Pancreas (tissue), 10 donors: ENCODE data around the gene MSH2. TPM values are rescaled to one million over a fixed set of nuclear protein-coding genes. Genes with fewer than 3 reads are reported as not detected.

Experiments
- ATAC-seq, 4 donors: fragments of 200-7000 bp; cut with Tn5 transposase; one replicate each; pipeline versions ENCODE4 v1.8.0 to v1.9.1; 2020; ENCODE audit warnings: mild to moderate bottlenecking in 4 of 4, moderate library complexity in 4 of 4
- DNase-seq, 6 donors: peaks; one replicate each; pipeline ENCODE4 v3.0.0-alpha.2; 2020
- FAIRE-seq: peaks from 2 replicates; lab custom pipeline; 2012; peaks lifted over from hg19 to GRCh38; lab: Jason Lieb, UNC
- H3K27ac ChIP-seq, 4 donors: fragments of 200-600 bp; sonication (generic); 1 replicate in 3 of 4; 2 replicates in 1 of 4; pipeline versions ENCODE4 v1.5.0 to v1.8.0; 2020
- H3K27me3 ChIP-seq, 4 donors: fragments of 200-600 bp; one replicate each; pipeline ENCODE4 v1.8.0; 2021
- H3K36me3 ChIP-seq, 3 donors: fragments of 200-600 bp; sonication (generic) in 1 of 3; one replicate each; pipeline versions ENCODE4 v1.5.0 to v1.8.0; 2020 to 2021
- H3K4me1 ChIP-seq, 3 donors: fragments of 200-600 bp; one replicate each; pipeline ENCODE4 v1.8.0; 2021
- H3K4me3 ChIP-seq, 4 donors: fragments of 200-600 bp; sonication (generic) in 2 of 4; one replicate each; pipeline versions ENCODE4 v1.5.0 to v1.8.0; 2020 to 2021
- H3K9me3 ChIP-seq, 4 donors: fragments of 200-600 bp; one replicate each; pipeline ENCODE4 v1.8.0; 2021
- WGBS, 2 donors: extraction: QIAGEN DNeasy Blood & Tissue Kit; methylation state at CpG; one replicate each; pipeline ENCODE4 v1.1.7; 2013; 5-methylcytosine and 5-hydroxymethylcytosine counted together
- intact Hi-C, 3 donors: fragments of 100-400 bp; cut with DNase I; formaldehyde crosslinking; loops; one replicate each; pipeline versions ENCODE4 v1.11.1 to v1.14.2; 2022
- polyA plus RNA-seq, 2 donors: library from polyadenylated mRNA; stranded (reverse); fragments of 200-250 nt; gene quantifications; one replicate each; pipeline ENCODE4 v1.2.3, GENCODE V29; 2013
- total RNA-seq, 6 donors: library from RNA; stranded (reverse); fragmentation: NEBNext Ultra II Directional in 4 of 6; extraction: Animal tissue kit (Norgen Biotek cat#: 25700) in 4 of 6; gene quantifications; one replicate each; pipeline versions ENCODE4 v1.2.1 to v1.2.4, GENCODE V29; 2021 to 2023
- TF ChIP-seq, protein P1 (sequence below), 4 donors: fragments of 200-600 bp; sonication (generic) in 3 of 4; IDR thresholded peaks; one replicate each; pipeline versions ENCODE4 v1.5.0 to v1.8.0; 2021; ENCODE audit warnings: antibody characterized with exemption in 4 of 4
- donor health status: healthy with polysubstance abuse.
- donor health status: DM: no; HTN: no; CAD: no; lungs with moderate emphysema.
- donor health status: DM: no; HTN: no; CAD: no.
- donor health status: control.
- donor health status: control.
- donor health status: Bipolar disorder and iron deficiency.
- donor health status: DM: yes; HTN: yes; CAD: no.
- donor health status: DM: no; HTN: no; CAD: no.
- donor health status: DM: no; HTN: no; CAD: no.
- donor health status: DM: yes; HTN: yes; CAD: no.

The MSH2 gene
- total and polyA plus RNA-seq, 8 donors = 3.3 to 10.3 (median 7.3) TPM

DNA sequence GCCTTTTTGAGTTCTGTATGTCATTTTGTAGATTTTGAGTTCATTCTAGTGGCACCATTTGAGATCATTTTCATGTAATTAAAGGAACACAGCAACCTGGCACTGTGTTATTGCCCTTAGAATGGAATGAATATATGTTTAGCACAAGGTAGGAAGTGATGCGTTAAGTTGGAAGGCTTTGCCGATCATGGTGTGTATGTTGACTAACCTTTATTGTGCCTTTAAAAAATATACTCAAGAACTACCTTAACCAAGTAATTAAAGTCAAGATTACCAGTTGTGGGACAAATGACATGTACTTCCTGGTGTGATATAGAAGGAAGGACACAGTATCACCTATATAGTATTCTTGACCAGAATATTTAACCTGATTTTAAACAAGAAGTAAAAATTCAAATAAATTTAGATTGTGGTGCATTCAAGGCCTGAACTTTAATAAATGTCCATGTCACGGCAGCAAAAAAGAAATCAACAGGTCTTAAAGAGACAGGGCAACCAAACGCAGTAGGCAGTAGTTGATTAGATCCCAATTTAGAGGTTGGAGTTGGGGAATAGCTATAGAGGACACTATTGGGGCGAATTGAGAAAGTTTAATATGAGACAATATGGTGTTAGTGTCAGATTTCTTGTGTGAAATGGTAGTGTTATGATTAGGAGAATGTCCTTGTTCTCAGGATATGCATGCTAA is 68.6 kb downstream of the MSH2 start:
- WGBS, 2 donors = 94 to 95% methylated on average over 5 of the region's 5 CpGs
- H3K9me3 ChIP-seq = no peaks in the 10 kb centered on the region
- peaks cover 0 to 6% (median 0%) of the 10 kb centered on the region in 3 donors for H3K36me3 ChIP-seq
- no peaks in the 10 kb centered on the region for H3K4me1 ChIP-seq
- no peaks in the 10 kb centered on the region for H3K27me3 ChIP-seq
- FAIRE-seq (no peak), ATAC-seq (no peak), DNase-seq (no peak)
- intact Hi-C loops = no loop called here
- no peak overlapping the region for H3K27ac ChIP-seq
- no peak overlapping the region for H3K4me3 ChIP-seq
- TF ChIP-seq, protein P1, sequence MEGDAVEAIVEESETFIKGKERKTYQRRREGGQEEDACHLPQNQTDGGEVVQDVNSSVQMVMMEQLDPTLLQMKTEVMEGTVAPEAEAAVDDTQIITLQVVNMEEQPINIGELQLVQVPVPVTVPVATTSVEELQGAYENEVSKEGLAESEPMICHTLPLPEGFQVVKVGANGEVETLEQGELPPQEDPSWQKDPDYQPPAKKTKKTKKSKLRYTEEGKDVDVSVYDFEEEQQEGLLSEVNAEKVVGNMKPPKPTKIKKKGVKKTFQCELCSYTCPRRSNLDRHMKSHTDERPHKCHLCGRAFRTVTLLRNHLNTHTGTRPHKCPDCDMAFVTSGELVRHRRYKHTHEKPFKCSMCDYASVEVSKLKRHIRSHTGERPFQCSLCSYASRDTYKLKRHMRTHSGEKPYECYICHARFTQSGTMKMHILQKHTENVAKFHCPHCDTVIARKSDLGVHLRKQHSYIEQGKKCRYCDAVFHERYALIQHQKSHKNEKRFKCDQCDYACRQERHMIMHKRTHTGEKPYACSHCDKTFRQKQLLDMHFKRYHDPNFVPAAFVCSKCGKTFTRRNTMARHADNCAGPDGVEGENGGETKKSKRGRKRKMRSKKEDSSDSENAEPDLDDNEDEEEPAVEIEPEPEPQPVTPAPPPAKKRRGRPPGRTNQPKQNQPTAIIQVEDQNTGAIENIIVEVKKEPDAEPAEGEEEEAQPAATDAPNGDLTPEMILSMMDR (IDR thresholded peaks at IDR 0.05) = no peak

DNA sequence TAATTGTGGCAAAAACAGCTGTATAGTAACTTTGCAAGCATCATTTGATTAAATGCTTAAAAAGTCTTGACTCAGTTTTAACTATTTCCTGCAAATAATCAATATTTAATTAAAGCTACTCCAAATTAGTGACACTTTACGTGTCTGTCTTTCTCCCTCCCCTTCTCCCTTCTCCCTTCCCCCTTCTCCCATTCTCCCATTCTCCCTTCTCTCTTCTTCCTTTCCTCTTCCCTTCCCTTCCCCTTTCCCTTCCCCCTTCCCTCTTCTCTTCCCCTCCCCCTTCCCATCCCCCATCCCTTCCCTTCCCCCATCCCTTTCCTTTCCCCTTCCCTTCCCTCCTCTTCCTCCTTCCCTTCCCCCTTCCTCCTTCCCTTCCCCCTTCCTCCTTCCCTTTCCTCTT is 76.9 kb downstream of the MSH2 start:
- FAIRE-seq = no peak
- H3K27ac ChIP-seq = no peak overlapping the region
- H3K4me3 ChIP-seq = no peak overlapping the region
- H3K27me3 ChIP-seq = no peaks in the 10 kb centered on the region
- TF ChIP-seq, protein P1 (IDR thresholded peaks at IDR 0.05) = no peak
- no peak for DNase-seq
- no peak for ATAC-seq
- WGBS, 2 donors = 98 to 100% methylated on average over 1 of the region's 1 CpG
- no peaks in the 10 kb centered on the region for H3K9me3 ChIP-seq
- H3K4me1 ChIP-seq = no peaks in the 10 kb centered on the region
- intact Hi-C loops = no loop called here
- peaks cover 2 to 6% (median 4%) of the 10 kb centered on the region in 3 donors for H3K36me3 ChIP-seq

DNA sequence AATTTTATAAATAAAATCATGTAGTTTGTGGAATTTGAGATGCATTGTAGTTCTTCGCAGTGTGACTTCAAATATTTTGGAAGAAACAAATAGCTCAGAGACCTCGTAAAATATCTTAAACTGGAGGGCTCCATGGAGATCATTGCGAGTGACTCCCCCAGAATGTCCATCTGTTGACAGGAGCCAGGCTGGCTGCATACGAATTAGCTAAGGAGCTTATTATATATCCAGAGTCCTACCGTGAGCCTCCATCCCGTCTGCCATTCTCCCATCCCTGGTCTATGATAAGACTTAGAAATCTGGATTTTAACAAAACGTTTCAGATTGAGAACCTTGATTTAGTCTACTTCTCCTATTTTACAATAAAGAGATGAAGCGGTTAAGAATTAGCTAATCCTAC is 80.2 kb downstream of the MSH2 start:
- intact Hi-C loops = no loop called here
- Histone ChIP-seq H3K4me3 (no peak overlapping the region), H3K4me1 (no peaks in the 10 kb centered on the region), H3K36me3 (peaks cover 2 to 6% (median 4%) of the 10 kb centered on the region in 3 donors), H3K9me3 (no peaks in the 10 kb centered on the region), H3K27ac (no peak overlapping the region), H3K27me3 (no peaks in the 10 kb centered on the region)
- no peak for FAIRE-seq
- WGBS, 2 donors = 94% methylated on average over 8 of the region's 8 CpGs
- ATAC-seq = no peak
- no peak for DNase-seq
- TF ChIP-seq, protein P1 (IDR thresholded peaks at IDR 0.05) = no peak

DNA sequence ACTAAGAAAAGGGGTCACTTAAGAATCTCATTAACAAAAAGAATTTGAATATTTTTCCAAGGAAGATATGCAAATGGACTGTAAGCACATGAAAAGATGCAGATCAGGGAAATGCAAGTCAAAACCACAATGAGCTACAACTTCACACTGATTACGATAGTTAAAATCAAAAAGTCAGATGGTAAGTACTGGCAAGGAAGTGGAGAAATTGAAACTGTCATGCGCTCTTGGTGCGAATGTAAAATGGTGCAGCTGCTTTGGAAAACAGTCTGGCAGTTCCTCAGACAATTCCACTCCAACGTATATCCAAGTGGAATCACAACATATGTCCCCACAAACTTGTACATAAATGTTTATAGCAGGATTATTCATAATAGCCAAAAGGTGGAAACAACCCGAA is 81.4 kb downstream of the MSH2 start:
- Histone ChIP-seq H3K4me3 (no peak overlapping the region), H3K27me3 (no peaks in the 10 kb centered on the region), H3K4me1 (no peaks in the 10 kb centered on the region), H3K9me3 (no peaks in the 10 kb centered on the region), H3K36me3 (peaks cover 0 to 4% (median 2%) of the 10 kb centered on the region in 3 donors), H3K27ac (no peak overlapping the region)
- FAIRE-seq = no peak
- TF ChIP-seq, protein P1 (IDR thresholded peaks at IDR 0.05) = no peak
- no peak for ATAC-seq
- DNase-seq = no peak
- 97 to 98% methylated on average over 5 of the region's 5 CpGs for WGBS, 2 donors
- intact Hi-C loops = no loop called here

DNA sequence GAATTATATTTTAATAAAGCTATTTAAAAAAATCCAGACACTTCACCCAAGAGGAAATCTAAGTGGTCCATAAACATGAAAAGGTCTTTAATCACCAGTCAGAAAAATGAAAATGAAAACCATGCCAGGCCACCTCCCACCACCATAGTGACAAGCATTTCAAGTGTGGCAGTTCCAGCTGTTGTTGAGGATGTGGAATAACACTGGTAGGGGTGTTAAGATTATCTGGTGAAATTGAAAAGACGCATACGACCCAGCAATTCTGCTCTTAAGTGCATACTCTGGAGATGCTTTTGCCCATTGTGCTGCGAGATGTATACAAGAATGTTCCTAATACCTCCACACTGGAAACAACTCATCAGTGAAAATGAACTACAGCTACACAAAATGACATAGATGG is 82.2 kb downstream of the MSH2 start:
- no peak for ATAC-seq
- Histone ChIP-seq H3K27ac (no peak overlapping the region), H3K9me3 (no peaks in the 10 kb centered on the region), H3K4me1 (no peaks in the 10 kb centered on the region), H3K4me3 (no peak overlapping the region), H3K27me3 (no peaks in the 10 kb centered on the region), H3K36me3 (peaks cover 0 to 4% (median 2%) of the 10 kb centered on the region in 3 donors)
- intact Hi-C loops = no loop called here
- 94 to 96% methylated on average over 3 of the region's 3 CpGs for whole genome bisulfite sequencing, 2 donors
- FAIRE-seq = no peak
- TF ChIP-seq, protein P1 (IDR thresholded peaks at IDR 0.05) = no peak
- DNase-seq = no peak
